A549 (cell line): ENCODE results near the gene E2F7.

ENCODE experiments used
- BHLHE40 ChIP-seq: IDR thresholded peaks from 2 replicates; pipeline ENCODE4 v1.6.1; 2012; ENCODE audit warnings: low read depth, low read length, inconsistent platforms
- CBX2 ChIP-seq: fragments of 200-600 bp; sonication (generic); IDR thresholded peaks from 2 replicates; pipeline ENCODE4 v1.6.1; 2016; ENCODE audit warnings: low read depth, mild to moderate bottlenecking, borderline replicate concordance
- CHD2 ChIP-seq: fragments of 150-350 bp; IDR thresholded peaks from 2 replicates; pipeline ENCODE4 v1.6.1; 2014; ENCODE audit warnings: low read length; ENCODE audit not compliant: partially characterized antibody
- CTCF ChIP-seq: fragments of >200 bp; sonication (Bioruptor Twin); formaldehyde crosslinking; IDR thresholded peaks from 3 replicates; pipeline ENCODE4 v1.5.1; 2016
- ELK1 ChIP-seq: fragments of 150-350 bp; IDR thresholded peaks from 2 replicates; pipeline ENCODE4 v1.6.1; 2014; ENCODE audit warnings: low read depth, mild to moderate bottlenecking, low read length
- EP300 ChIP-seq, 2 experiments: fragments of >200 bp; sonication (Bioruptor Twin); formaldehyde crosslinking; IDR thresholded peaks; 2 replicates in 1 of 2; 3 replicates in 1 of 2; pipeline ENCODE4 v1.6.1; 2016 to 2017
- JUNB ChIP-seq: fragments of >200 bp; sonication (Bioruptor Twin); formaldehyde crosslinking; IDR thresholded peaks from 2 replicates; pipeline ENCODE4 v1.6.1; 2016
- MAX ChIP-seq: IDR thresholded peaks from 2 replicates; pipeline ENCODE4 v1.6.1; 2012
- PHF8 ChIP-seq: fragments of 200-600 bp; sonication (generic); IDR thresholded peaks from 2 replicates; pipeline ENCODE4 v1.6.1; 2016; ENCODE audit warnings: low read depth, mild to moderate bottlenecking, antibody characterized with exemption, moderate library complexity, borderline replicate concordance
- POLR2A ChIP-seq: IDR thresholded peaks from 2 replicates; pipeline ENCODE4 v1.6.1; 2012; ENCODE audit warnings: mild to moderate bottlenecking, low read length
- POLR2AphosphoS2 ChIP-seq: conservative IDR thresholded peaks from 2 replicates; pipeline ENCODE4 v1.6.1; 2012; ENCODE audit warnings: low read length, improper control_type of control experiment, inconsistent platforms
- REST ChIP-seq: fragments of 200-600 bp; sonication (generic); IDR thresholded peaks from 2 replicates; pipeline ENCODE4 v1.6.1; 2016; ENCODE audit warnings: antibody characterized with exemption, mild to moderate bottlenecking, moderate library complexity
- RFX5 ChIP-seq: fragments of 450-650 bp; IDR thresholded peaks from 2 replicates; pipeline ENCODE4 v1.7.1; 2014; ENCODE audit warnings: antibody characterized with exemption, mild to moderate bottlenecking, moderate library complexity

- TF ChIP-seq POLR2AphosphoS2, result no peak
- no peak for TF ChIP-seq JUNB
- no peak for TF ChIP-seq RFX5
- TF ChIP-seq EP300 (IDR thresholded peaks at IDR 0.05), result no peak
- no peak for TF ChIP-seq CBX2
- TF ChIP-seq CTCF, result no peak
- no peak for TF ChIP-seq PHF8
- no peak for TF ChIP-seq BHLHE40
- no peak for TF ChIP-seq ELK1
- no peak for TF ChIP-seq REST
- no peak for TF ChIP-seq MAX
- TF ChIP-seq CHD2, result no peak
- TF ChIP-seq POLR2A, result no peak
Measured at GRCh38 chr12:77016606-77017005, 48.8 kb downstream of the E2F7 start.
